Activated T-helper 1 cell treated with anti-CD3 and anti-CD28 coated beads, Interleukin-12 subunit alpha, Interleukin-12 subunit beta, Interleukin-2, Interleukin-4 antibody, amounts not matched to agents 30 ng/mL and 10 ng/mL and 1 ng/mL, durations not matched to agents 14 hours and 24 hours and 36 hours (primary cell): ENCODE measurements around the gene NSF. TPM values are rescaled to one million over a fixed set of nuclear protein-coding genes. Genes with fewer than 3 reads are reported as not detected.

Source experiments
- DNase-seq: peaks from one replicate; pipeline ENCODE4 v3.0.0; 2021; ENCODE audit warnings: low spot score
- H3K27ac Mint-ChIP-seq: one replicate; pipeline ENCODE4 v1.8.0; 2021; ENCODE audit warnings: mild to moderate bottlenecking, mixed read lengths
- H3K27me3 Mint-ChIP-seq: one replicate; pipeline ENCODE4 v1.8.0; 2022; ENCODE audit warnings: mild to moderate bottlenecking, moderate library complexity, mixed read lengths; ENCODE audit not compliant: insufficient read depth
- H3K36me3 Mint-ChIP-seq: one replicate; pipeline ENCODE4 v1.8.0; 2021; ENCODE audit warnings: low read depth, mixed read lengths
- H3K4me1 Mint-ChIP-seq: one replicate; pipeline ENCODE4 v1.8.0; 2021; ENCODE audit warnings: low read depth, mixed read lengths
- H3K4me3 Mint-ChIP-seq: one replicate; pipeline ENCODE4 v1.8.0; 2021; ENCODE audit warnings: mild to moderate bottlenecking, moderate library complexity, mixed read lengths
- H3K9me3 Mint-ChIP-seq: one replicate; pipeline ENCODE4 v1.8.0; 2021; ENCODE audit warnings: mixed read lengths
- intact Hi-C: fragments of 100-400 bp; cut with micrococcal nuclease; formaldehyde crosslinking; loops from one replicate; pipeline ENCODE4 v1.15.1; 2024
- total RNA-seq: library from RNA; stranded (reverse); gene quantifications from 2 replicates; pipeline ENCODE4 v1.2.3, GENCODE V29; 2022

Gene NSF
- total RNA-seq, 1 donor from 2014 or later: 34.1 TPM

DNA sequence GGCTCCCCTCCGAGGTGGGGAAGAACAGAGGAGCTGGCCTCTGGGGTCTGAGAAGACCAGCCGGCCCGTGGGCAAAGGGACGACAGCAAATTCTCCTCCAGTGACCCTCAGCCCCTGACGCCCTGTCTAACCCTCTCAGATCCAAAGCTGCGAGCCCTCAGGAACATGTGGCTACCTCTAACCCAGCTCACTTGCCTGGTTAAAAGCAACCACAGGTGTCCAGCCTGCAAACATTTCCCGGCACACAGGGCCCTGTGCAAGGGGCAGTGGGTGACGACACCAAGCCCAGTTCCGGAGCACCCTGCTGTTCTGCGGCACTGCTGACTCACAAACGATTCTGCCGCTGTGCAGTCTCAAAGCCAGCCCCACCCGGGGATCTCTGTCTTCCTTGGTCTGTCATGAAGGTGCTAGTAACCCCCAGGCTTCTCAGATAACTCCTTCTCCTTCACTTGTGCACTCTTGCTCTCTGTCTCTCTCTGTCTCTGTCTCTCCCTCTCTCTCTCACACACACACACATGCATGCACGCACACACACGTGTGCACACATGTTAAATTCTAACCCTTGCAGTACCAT lies 205.0 kb downstream of the NSF start:
- H3K4me3 Mint-ChIP-seq: no peak overlapping the region
- no peaks in the 10 kb centered on the region for H3K9me3 Mint-ChIP-seq
- intact Hi-C loops: no loop called here
- H3K36me3 Mint-ChIP-seq: no peaks in the 10 kb centered on the region
- H3K27ac Mint-ChIP-seq: peak overlapping the region; percentile 11
- peaks cover 5% of the 10 kb centered on the region for H3K4me1 Mint-ChIP-seq
- H3K27me3 Mint-ChIP-seq: peaks cover 9% of the 10 kb centered on the region
- no peak for DNase-seq

DNA sequence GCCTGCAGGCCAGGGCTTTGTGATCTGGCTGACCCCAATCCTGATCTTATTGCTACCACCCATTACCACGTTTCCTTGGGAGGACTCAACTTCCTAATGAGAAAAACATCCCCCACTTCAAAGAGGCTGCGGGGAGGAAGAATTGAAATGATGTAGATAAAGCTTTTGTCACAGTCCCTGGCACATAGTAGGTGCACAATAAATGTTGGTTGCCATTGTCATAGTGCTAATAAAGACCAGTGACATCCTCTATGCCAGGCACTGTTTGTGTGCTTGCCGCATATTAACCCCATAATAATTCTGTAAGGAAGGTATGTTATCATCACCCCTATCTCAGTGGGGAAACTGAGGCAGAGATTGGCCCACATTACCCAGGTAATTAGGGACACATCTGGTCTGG lies 205.6 kb downstream of the NSF start:
- Mint-ChIP-seq H3K9me3 (no peaks in the 10 kb centered on the region), H3K36me3 (no peaks in the 10 kb centered on the region), H3K4me1 (no peaks in the 10 kb centered on the region), H3K4me3 (no peak overlapping the region), H3K27me3 (peaks cover 8% of the 10 kb centered on the region), H3K27ac (no peak overlapping the region)
- intact Hi-C loops: no loop called here
- no peak for DNase-seq

DNA sequence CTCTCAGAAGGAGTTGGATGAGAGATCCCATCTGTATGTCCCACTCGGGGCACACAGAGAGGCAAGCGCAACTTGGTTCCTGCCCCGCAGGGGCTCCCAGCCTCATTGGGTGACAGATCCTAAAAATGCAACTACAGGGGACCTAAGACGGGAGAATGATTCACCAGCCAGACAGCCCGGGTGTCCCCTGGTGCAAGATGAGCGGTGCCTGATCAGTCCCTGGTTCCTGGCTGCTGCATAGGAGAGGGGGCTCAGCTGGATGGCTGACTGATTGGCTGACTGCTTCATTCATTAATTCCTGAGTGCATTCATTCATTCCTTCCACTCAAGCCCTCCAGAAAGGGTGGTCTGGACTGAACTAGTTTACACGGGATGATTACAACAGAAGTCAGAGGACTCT lies 206.1 kb downstream of the NSF start:
- H3K27me3 Mint-ChIP-seq: peaks cover 8% of the 10 kb centered on the region
- DNase-seq: no peak
- no peaks in the 10 kb centered on the region for H3K36me3 Mint-ChIP-seq
- H3K4me3 Mint-ChIP-seq: no peak overlapping the region
- H3K9me3 Mint-ChIP-seq: no peaks in the 10 kb centered on the region
- H3K27ac Mint-ChIP-seq: no peak overlapping the region
- intact Hi-C loops: no loop called here
- no peaks in the 10 kb centered on the region for H3K4me1 Mint-ChIP-seq

DNA sequence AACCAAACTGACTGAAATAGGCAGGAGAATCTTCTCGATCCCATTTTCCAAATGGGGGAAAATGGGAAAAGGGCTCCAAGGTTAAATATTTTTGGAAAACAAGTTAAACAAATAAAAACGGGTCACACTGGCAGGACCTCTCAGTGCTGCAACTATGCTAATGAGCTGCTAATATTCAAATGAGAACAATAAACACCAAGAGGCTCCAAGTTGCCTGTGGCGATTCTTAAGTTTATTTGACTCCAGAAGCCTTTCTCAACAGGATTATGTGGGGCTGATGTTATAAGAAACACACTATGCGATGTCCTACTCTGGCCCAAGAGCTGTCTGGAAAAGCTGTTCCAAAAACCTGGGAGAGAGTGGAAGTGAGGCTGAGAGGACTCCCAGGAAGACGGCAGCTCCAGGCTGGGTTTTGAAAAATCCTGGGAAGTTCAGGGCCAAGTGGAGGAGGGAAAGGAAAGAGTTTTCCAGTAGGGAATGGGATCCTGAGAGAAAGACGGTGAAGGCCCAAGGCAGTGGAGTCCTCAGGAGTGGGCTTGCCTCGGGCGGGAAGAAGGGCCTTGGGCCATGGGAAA lies 206.6 kb downstream of the NSF start:
- Mint-ChIP-seq H3K27ac (no peak overlapping the region), H3K9me3 (no peaks in the 10 kb centered on the region), H3K36me3 (no peaks in the 10 kb centered on the region)

DNA sequence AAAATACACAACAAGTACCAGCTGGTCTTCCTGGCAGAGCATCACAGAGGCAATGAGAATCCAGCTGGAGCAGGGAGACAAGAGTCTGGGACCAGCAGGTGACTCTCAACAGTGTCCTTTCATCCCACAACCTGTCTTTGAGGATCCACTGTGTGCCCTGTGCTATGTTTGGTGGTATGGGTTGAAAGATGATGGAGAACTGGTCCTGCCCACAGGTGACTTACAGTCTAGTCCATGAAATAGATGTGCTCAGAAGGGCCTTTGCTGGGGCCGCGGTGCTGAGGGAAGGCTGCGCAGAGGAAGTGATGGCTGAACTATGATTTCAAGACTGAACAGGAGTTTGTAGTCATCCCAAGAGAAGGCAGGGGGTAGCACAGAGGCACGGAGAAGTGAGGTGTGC lies 210.1 kb downstream of the NSF start:
- no peak overlapping the region for H3K4me3 Mint-ChIP-seq
- H3K9me3 Mint-ChIP-seq: no peaks in the 10 kb centered on the region
- H3K27ac Mint-ChIP-seq: no peak overlapping the region
- H3K4me1 Mint-ChIP-seq: no peaks in the 10 kb centered on the region
- intact Hi-C loops: no loop called here
- no peak for DNase-seq
- no peaks in the 10 kb centered on the region for H3K36me3 Mint-ChIP-seq
- H3K27me3 Mint-ChIP-seq: peaks cover 5% of the 10 kb centered on the region

More for the DNA sequence above, 206.6 kb downstream of the NSF start:
- Mint-ChIP-seq H3K27me3 (peaks cover 8% of the 10 kb centered on the region), H3K4me1 (no peaks in the 10 kb centered on the region), H3K4me3 (no peak overlapping the region)
- intact Hi-C loops: no loop called here
- DNase-seq: no peak

DNA sequence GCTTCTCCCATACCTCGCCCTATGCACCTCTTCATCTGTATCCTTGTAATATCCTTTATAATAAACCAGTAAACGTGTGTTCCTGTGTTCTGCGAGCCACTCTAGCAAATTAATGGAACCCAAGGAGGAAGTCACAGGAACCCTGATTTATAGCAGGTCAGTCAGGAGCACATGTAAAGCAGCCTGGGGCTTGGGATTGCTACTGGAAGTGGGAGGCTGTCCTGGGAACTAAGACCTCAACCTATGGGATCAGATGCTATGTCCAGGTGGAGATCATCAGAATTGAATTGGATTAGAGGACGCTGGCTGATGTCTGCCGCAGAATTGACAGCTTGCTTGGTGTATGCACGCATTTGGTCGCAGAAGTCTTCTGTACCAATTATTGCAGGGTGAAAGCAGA lies 212.3 kb downstream of the NSF start:
- H3K36me3 Mint-ChIP-seq: no peaks in the 10 kb centered on the region
- no peak for DNase-seq
- intact Hi-C loops: no loop called here

DNA sequence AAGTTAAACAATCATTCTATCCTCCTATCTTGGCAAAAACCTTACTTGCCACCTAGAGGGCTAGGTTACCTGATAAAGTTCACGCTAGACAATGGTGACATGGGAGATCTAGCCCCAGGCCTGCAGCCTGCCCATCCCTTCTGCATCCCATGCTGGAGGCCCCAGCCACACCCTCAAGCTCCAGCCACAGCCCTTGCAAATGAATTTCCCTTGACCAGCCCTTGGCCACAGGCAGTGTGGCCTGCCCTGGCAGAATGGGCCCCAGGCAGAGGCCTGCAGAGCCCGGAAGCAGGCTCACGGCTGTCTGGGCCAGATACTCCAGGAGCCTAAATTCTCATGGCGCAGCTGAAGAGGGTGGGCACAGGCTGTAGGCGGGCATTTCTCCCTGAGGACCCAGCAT lies 213.1 kb downstream of the NSF start:
- Mint-ChIP-seq H3K27me3 (peaks cover 6% of the 10 kb centered on the region), H3K27ac (no peak overlapping the region), H3K9me3 (no peaks in the 10 kb centered on the region), H3K36me3 (no peaks in the 10 kb centered on the region), H3K4me1 (no peaks in the 10 kb centered on the region), H3K4me3 (no peak overlapping the region)
- no peak for DNase-seq
- intact Hi-C loops: no loop called here

More for the DNA sequence above, 212.3 kb downstream of the NSF start:
- Mint-ChIP-seq H3K9me3 (no peaks in the 10 kb centered on the region), H3K27me3 (peaks cover 10% of the 10 kb centered on the region), H3K27ac (no peak overlapping the region), H3K4me3 (no peak overlapping the region), H3K4me1 (no peaks in the 10 kb centered on the region)

DNA sequence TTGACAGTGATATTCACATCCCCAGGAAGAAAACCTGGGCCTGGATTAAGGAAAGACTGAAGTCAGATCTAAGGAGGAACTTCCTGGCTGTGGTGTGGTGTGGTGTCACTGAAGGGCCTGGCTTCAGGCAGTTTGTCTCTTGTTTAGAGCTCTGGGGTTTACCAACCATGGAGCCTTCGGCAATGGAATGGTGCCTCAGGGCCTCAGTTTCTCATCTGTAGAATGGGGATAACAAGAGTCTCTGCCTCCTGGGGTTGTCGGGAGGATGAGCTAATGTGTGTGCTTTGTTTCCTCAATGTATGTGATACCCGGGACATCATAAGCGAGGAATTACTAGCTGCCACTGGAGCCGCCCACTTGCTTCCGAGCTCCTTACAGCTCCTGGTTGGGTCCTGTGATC lies 215.3 kb downstream of the NSF start:
- Mint-ChIP-seq H3K27me3 (peaks cover 8% of the 10 kb centered on the region), H3K27ac (no peak overlapping the region), H3K9me3 (no peaks in the 10 kb centered on the region), H3K4me1 (no peaks in the 10 kb centered on the region), H3K36me3 (no peaks in the 10 kb centered on the region), H3K4me3 (no peak overlapping the region)
- DNase-seq: no peak
- intact Hi-C loops: no loop called here

Other genes starting within 250 kb of the NSF start
- 16.3 and 18.8 TPM in 2 replicates for gene ARL17B, start 228.9 kb upstream of the NSF start, total RNA-seq
- 5.1 and 7.3 TPM in 2 replicates for gene LRRC37A2, start 78.2 kb upstream of the NSF start, total RNA-seq
- 21.8 and 23.6 TPM in 2 replicates for gene ARL17A, start 11.0 kb upstream of the NSF start, total RNA-seq
- 0.05 TPM in 1 of 2 replicates, not detected in the other for gene WNT3, start 228.0 kb downstream of the NSF start, total RNA-seq